Left ventricle myocardium superior (tissue), 1 donor: ENCODE measurements around the gene METTL15. TPM values are rescaled to one million over a fixed set of nuclear protein-coding genes. Genes with fewer than 3 reads are reported as not detected.
"Not testable (repeated sequence)": the region's sequence is repeated elsewhere in the genome, so short reads cannot be mapped to it uniquely, and the experiment has no call there.

Source experiments
- ATAC-seq: fragments of 200-7000 bp; cut with Tn5 transposase; one replicate; pipeline ENCODE4 v1.9.1; 2020; ENCODE audit warnings: mild to moderate bottlenecking, moderate library complexity
- DNase-seq: peaks from one replicate; pipeline ENCODE4 v3.0.0-alpha.2; 2020
- intact Hi-C: fragments of 100-400 bp; cut with micrococcal nuclease; formaldehyde crosslinking; loops from one replicate; pipeline ENCODE4 v1.11.0; 2022
- total RNA-seq: library from RNA; stranded (reverse); fragmentation: NEBNext Ultra II Directional; extraction: Animal tissue kit (Norgen Biotek cat#: 25700); gene quantifications from one replicate; pipeline ENCODE4 v1.2.1, GENCODE V29; 2021
- donor health status: DM: no; HTN: yes; CAD: no; lungs with severe emphysema.

The METTL15 gene
- total RNA-seq, 1 donor from 2014 or later, result 10.5 TPM

GRCh38 chr11:28346209-28346608 is 238.0 kb downstream of the METTL15 start:
- intact Hi-C loops, result no loop called here
- DNase-seq, result no peak
- ATAC-seq, result no peak

GRCh38 chr11:28346721-28347120 is 238.5 kb downstream of the METTL15 start:
- no peak for ATAC-seq
- intact Hi-C loops, result no loop called here
- no peak for DNase-seq

GRCh38 chr11:28347371-28347770 is 239.2 kb downstream of the METTL15 start:
- ATAC-seq, result no peak
- intact Hi-C loops, result no loop called here
- DNase-seq, result no peak

- DNase-seq (no peak), ATAC-seq (no peak)
- intact Hi-C loops, result no loop called here
Measured at GRCh38 chr11:28350216-28350615, 242.0 kb downstream of the METTL15 start.

- intact Hi-C loops, result no loop called here
- DNase-seq (no peak), ATAC-seq (no peak)
Measured at GRCh38 chr11:28353991-28354390, 245.8 kb downstream of the METTL15 start.

GRCh38 chr11:28366549-28367346 is 258.6 kb downstream of the METTL15 start:
- DNase-seq (no peak), ATAC-seq (peak; percentile 99)
- intact Hi-C loops, result no loop called here

- DNase-seq, ATAC-seq, intact Hi-C loops: not testable (repeated sequence)
Measured at GRCh38 chr11:28378095-28378494, 269.9 kb downstream of the METTL15 start.

Other genes with a start within 250 kb of the METTL15 start
- 0.37 TPM for gene KIF18A, start 232 bp upstream of the METTL15 start, total RNA-seq